ENCODE results near the gene PLCH1. TPM values are rescaled to one million over a fixed set of nuclear protein-coding genes. Genes with fewer than 3 reads are reported as not detected.

PLCH1 gene
- total and polyA plus RNA-seq, 2 experiments from 2014 or later: 8.1 to 25.3 TPM

DNA sequence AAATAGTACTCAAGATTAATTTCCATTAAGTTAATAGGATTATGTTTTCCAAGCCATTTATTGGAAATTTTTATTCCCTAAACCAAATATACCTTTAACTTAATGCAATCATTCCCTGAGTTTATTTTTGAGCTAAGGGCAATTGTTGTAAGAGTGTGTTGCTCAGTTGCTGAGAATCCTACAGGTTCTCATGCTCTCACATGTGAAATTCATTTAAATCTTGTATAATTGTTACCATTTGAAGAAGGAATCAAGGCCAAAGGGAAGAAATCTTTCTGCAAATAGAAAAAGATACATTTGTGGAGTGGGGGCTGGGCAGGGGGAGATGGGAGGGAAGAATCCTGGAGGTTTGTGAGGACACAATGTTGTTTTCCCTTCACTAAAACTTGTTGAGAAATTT, 248.7 kb downstream of the PLCH1 start:
- ATAC-seq: no peak
- Mint-ChIP-seq H3K4me1 (peaks cover 8% of the 10 kb centered on the region), H3K9me3 (no peaks in the 10 kb centered on the region), H3K4me3 (no peak overlapping the region), H3K27ac (no peak overlapping the region), H3K27me3 (ENCODE audit: insufficient read depth, low read depth, poor library complexity) (no peaks in the 10 kb centered on the region), H3K36me3 (ENCODE audit: low read depth) (peaks cover 9% of the 10 kb centered on the region; the same call in 1 of the 3 replicates)
- H3K27ac ChIP-seq (ENCODE audit: low read depth): no peak overlapping the region
- no peaks in the 10 kb centered on the region for H3K36me3 ChIP-seq (ENCODE audit: insufficient read depth)
- DNase-seq (ENCODE audit: low spot score): no peak
- H2AFZ ChIP-seq: no peak overlapping the region
- H3K4me2 ChIP-seq: no peak overlapping the region
- no peaks in the 10 kb centered on the region for H3K79me2 ChIP-seq (replicated peaks; ENCODE audit: insufficient read depth)
- no peaks in the 10 kb centered on the region; the same call in 1 of the 2 replicates for H3K4me1 ChIP-seq (ENCODE audit: insufficient read depth)
- no peaks in the 10 kb centered on the region; the same call in 1 of the 2 replicates for H3K9me2 ChIP-seq (ENCODE audit: insufficient read depth)
- H3K27me3 ChIP-seq (ENCODE audit: insufficient read depth): no peaks in the 10 kb centered on the region
- H3F3A ChIP-seq (replicated peaks; ENCODE audit: low read depth): no peaks in the 10 kb centered on the region
- TF ChIP-seq STAT1 (IDR thresholded peaks at IDR 0.05; ENCODE audit: unreplicated experiment): no peak
- TF ChIP-seq ZNF114 (CRISPR knock-in tag; IDR thresholded peaks at IDR 0.05): no peak
- no peak for TF ChIP-seq CTCF (conservative IDR thresholded peaks at IDR 0.05; ENCODE audit: low read depth in 2 of 2)
- no peak for TF ChIP-seq EZH2phosphoT487 (IDR thresholded peaks at IDR 0.05; ENCODE audit: unreplicated experiment)
- no peak for TF ChIP-seq NANOG (IDR thresholded peaks at IDR 0.05; ENCODE audit: borderline replicate concordance)
- no peak for TF ChIP-seq ZNF331 (CRISPR knock-in tag; IDR thresholded peaks at IDR 0.05; ENCODE audit: low read depth)
- TF ChIP-seq ZNF462 (CRISPR knock-in tag; IDR thresholded peaks at IDR 0.05): no peak
- TF ChIP-seq ETS1 (IDR thresholded peaks at IDR 0.05): no peak
- no peak overlapping the region for H3K4me3 ChIP-seq
- no peaks in the 10 kb centered on the region for H4K20me1 ChIP-seq (replicated peaks; ENCODE audit: insufficient read depth)
